Measurements from ENCODE around the gene JAKMIP1. TPM values are rescaled to one million over a fixed set of nuclear protein-coding genes. Genes with fewer than 3 reads are reported as not detected.

JAKMIP1 gene
- total RNA-seq, 1 experiment from 2014 or later = not detected

DNA sequence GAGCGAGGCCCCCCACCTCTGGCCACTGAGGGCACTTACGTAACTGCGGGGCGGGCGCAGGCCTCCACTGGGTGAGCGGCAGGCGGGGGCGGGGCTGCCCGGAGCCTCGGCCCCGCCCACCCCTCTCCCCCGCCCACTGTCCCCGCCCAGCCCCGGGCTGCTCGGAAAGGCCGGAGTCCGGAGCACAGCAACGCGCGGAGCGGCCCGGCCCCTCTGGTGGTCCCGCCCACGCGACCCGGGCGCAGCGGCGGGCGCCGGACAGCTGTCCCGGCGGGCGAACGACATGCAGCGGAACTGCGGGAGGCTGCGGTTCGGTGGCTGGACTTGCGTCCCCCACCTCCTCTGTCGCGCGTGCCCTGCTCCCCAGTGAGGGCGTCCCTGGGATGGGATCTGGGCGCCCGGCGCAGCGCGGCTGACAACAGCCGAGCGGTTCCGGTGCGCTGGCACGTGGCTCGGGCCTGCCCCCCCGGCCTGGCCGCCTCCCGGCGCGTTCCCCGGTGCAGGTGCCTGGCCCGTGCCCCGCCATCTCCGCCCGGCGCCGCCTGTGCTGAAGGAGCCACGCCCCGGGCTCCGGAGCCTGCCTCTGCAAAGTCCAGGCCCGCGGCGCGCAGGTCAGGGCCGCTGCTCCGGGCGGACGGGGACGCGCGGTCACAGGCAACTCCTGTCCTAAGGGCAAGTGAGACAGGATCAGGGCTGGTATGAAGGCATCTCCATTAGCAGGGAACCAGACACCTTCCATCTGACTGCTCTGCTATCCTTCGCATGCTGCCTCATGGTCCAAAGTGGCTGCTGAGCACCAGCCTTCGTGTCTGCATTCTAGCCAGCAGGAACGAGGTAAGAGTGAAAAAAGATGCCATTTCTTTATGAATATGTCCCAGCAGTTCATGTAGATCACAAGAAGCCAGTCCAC lies 21.8 kb upstream of the JAKMIP1 start:
- H3K4me1 Mint-ChIP-seq (ENCODE audit: low read depth, unreplicated experiment) = no peaks in the 10 kb centered on the region
- intact Hi-C loops (cut with micrococcal nuclease; ENCODE audit: unreplicated experiment) = no loop called here
- TF ChIP-seq, protein P1, sequence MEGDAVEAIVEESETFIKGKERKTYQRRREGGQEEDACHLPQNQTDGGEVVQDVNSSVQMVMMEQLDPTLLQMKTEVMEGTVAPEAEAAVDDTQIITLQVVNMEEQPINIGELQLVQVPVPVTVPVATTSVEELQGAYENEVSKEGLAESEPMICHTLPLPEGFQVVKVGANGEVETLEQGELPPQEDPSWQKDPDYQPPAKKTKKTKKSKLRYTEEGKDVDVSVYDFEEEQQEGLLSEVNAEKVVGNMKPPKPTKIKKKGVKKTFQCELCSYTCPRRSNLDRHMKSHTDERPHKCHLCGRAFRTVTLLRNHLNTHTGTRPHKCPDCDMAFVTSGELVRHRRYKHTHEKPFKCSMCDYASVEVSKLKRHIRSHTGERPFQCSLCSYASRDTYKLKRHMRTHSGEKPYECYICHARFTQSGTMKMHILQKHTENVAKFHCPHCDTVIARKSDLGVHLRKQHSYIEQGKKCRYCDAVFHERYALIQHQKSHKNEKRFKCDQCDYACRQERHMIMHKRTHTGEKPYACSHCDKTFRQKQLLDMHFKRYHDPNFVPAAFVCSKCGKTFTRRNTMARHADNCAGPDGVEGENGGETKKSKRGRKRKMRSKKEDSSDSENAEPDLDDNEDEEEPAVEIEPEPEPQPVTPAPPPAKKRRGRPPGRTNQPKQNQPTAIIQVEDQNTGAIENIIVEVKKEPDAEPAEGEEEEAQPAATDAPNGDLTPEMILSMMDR (IDR thresholded peaks at IDR 0.05; ENCODE audit: unreplicated experiment) = no peak
- no TSS peak for BruUV-seq (replicated peaks)
- H3K27me3 Mint-ChIP-seq (ENCODE audit: unreplicated experiment) = peaks cover 67% of the 10 kb centered on the region
- no peaks in the 10 kb centered on the region for H3K9me3 Mint-ChIP-seq (ENCODE audit: low read depth, unreplicated experiment)
- CTCF ChIA-PET = no interaction called here
- H3K36me3 Mint-ChIP-seq (ENCODE audit: insufficient read depth, unreplicated experiment) = no peaks in the 10 kb centered on the region
- H3K4me3 Mint-ChIP-seq (ENCODE audit: low read depth, unreplicated experiment) = no peak overlapping the region
- no peak overlapping the region for H3K27ac Mint-ChIP-seq (ENCODE audit: unreplicated experiment)
- DNase-seq = no peak

DNA sequence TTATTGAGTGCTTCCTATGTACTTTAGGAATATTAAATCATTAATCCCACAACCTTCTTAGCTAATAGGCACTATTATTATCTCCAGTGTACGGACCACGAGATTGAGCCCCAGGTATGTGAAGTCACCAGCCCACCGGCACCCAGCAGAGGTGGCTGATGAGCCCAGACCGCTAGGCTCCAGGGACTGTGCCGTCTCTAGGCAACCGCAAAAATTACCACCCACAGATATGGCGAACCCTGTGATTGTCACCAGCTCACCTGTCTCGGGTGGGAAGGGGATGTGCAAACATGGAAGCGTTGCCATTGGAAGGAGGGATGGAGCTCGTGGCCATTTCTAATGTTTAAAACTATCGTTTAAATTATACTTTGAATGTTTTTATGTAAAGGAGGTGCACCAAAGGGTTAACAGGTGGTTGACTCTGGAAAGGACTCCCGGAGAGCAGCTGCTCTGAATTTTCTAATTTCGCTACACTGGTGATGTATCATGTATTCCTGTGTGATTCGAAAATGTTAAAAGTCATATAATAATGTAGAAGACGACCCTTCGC lies 21.0 kb upstream of the JAKMIP1 start:
- TF ChIP-seq, protein P1 (IDR thresholded peaks at IDR 0.05; ENCODE audit: unreplicated experiment) = no peak
- CTCF ChIA-PET = no interaction called here
- no peaks in the 10 kb centered on the region for H3K36me3 Mint-ChIP-seq (ENCODE audit: insufficient read depth, unreplicated experiment)
- H3K27ac Mint-ChIP-seq (ENCODE audit: unreplicated experiment) = no peak overlapping the region
- intact Hi-C loops (cut with micrococcal nuclease; ENCODE audit: unreplicated experiment) = no loop called here
- DNase-seq = no peak
- no peaks in the 10 kb centered on the region for H3K9me3 Mint-ChIP-seq (ENCODE audit: low read depth, unreplicated experiment)
- H3K27me3 Mint-ChIP-seq (ENCODE audit: unreplicated experiment) = peaks cover 75% of the 10 kb centered on the region
- no peaks in the 10 kb centered on the region for H3K4me1 Mint-ChIP-seq (ENCODE audit: low read depth, unreplicated experiment)
- no TSS peak for BruUV-seq (replicated peaks)
- no peak overlapping the region for H3K4me3 Mint-ChIP-seq (ENCODE audit: low read depth, unreplicated experiment)

DNA sequence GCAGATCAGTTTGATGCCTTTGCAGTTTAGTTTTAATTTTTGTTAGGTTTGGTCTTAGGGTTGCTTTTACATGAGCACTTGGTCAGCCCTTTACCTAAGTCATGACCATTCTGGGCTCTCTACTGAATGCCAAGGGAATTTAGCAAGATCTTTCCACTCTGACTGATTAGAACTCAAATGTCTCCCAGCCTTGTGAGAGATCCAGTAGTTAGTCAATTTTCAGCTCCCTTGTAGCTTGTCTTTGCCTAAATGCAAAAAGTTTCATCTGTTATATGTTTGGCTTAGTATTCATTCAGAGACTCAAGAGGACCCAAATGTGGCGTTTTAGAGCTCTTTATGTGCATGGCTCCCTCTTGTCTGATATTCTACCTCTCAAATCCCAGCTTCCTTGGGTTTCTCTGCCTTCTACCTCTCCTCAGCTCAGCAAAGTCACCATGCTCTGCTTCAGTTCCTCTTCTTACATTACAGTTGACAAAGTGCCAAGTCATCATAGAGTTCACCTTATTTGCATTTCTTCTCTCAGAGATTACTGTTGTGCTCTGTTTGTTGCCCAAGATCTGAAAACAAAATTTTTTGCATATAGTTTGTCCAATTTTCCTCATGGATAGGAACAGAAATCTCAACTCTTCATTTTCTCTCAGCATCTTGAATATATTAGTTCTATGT lies 17.5 kb upstream of the JAKMIP1 start:
- CTCF ChIA-PET = no interaction called here
- intact Hi-C loops (cut with micrococcal nuclease; ENCODE audit: unreplicated experiment) = no loop called here
- no peaks in the 10 kb centered on the region for H3K36me3 Mint-ChIP-seq (ENCODE audit: insufficient read depth, unreplicated experiment)

DNA sequence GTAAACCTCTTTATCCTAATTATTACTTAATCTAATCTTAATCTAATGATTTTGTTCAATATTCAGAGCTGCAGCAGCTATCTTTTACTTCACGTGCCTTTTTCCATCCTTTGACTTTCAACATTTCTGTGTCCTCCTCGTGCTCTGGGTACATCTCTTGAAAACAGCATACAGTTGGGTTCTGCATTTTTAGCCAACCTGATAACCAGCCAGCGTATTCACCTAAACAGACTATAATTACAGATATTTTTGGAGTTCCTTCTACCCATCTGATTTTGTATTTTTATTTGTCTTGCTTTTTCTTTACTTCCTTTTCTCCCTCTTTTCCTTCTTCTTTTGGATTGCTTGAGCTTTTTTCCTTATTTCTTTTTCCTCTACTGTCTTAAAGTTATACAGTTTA lies 16.2 kb upstream of the JAKMIP1 start:
- no peak for DNase-seq
- H3K36me3 Mint-ChIP-seq (ENCODE audit: insufficient read depth, unreplicated experiment) = no peaks in the 10 kb centered on the region
- H3K27me3 Mint-ChIP-seq (ENCODE audit: unreplicated experiment) = peaks cover 62% of the 10 kb centered on the region
- CTCF ChIA-PET = no interaction called here
- H3K9me3 Mint-ChIP-seq (ENCODE audit: low read depth, unreplicated experiment) = no peaks in the 10 kb centered on the region
- H3K4me3 Mint-ChIP-seq (ENCODE audit: low read depth, unreplicated experiment) = no peak overlapping the region
- H3K4me1 Mint-ChIP-seq (ENCODE audit: low read depth, unreplicated experiment) = no peaks in the 10 kb centered on the region
- TF ChIP-seq, protein P1 (IDR thresholded peaks at IDR 0.05; ENCODE audit: unreplicated experiment) = no peak
- intact Hi-C loops (cut with micrococcal nuclease; ENCODE audit: unreplicated experiment) = no loop called here
- BruUV-seq (replicated peaks) = no TSS peak
- H3K27ac Mint-ChIP-seq (ENCODE audit: unreplicated experiment) = no peak overlapping the region

More for the DNA sequence above, 17.5 kb upstream of the JAKMIP1 start:
- BruUV-seq (replicated peaks) = no TSS peak
- Mint-ChIP-seq H3K27ac (ENCODE audit: unreplicated experiment) (no peak overlapping the region), H3K4me1 (ENCODE audit: low read depth, unreplicated experiment) (no peaks in the 10 kb centered on the region), H3K4me3 (ENCODE audit: low read depth, unreplicated experiment) (no peak overlapping the region), H3K27me3 (ENCODE audit: unreplicated experiment) (peaks cover 62% of the 10 kb centered on the region), H3K9me3 (ENCODE audit: low read depth, unreplicated experiment) (no peaks in the 10 kb centered on the region)
- TF ChIP-seq, protein P1 (IDR thresholded peaks at IDR 0.05; ENCODE audit: unreplicated experiment) = no peak
- no peak for DNase-seq

All from Calu3 (cell line).